ENCODE data around the gene PON1. TPM values are rescaled to one million over a fixed set of nuclear protein-coding genes. Genes with fewer than 3 reads are reported as not detected.

PON1 gene
- total and polyA plus RNA-seq, 2 experiments from 2014 or later: 0.69 to 1.2 TPM

DNA sequence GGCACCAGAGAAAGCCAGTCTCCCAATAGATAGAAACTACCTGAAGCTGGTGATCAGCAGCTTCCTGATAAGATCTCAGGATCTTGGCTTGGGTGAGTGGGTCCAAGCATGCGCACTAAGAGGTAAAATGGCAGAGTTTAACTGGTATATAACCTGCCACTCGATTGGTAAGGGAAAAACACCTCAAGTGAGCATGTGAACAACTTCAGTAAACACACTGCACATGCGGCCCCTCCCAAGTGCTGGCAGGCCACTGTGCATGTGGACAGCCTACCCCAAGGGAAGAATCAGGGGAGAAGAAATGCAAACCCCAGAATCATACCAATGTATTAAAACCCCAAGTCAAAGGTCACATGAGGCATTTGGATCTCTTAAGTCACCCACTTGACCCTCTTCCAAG lies 17.7 kb upstream of the PON1 start:
- peaks cover 27% of the 10 kb centered on the region for H3K9me2 ChIP-seq (ENCODE audit: insufficient read depth)
- H3K4me1 Mint-ChIP-seq: peaks cover 18% of the 10 kb centered on the region
- no peaks in the 10 kb centered on the region for H3F3A ChIP-seq (replicated peaks; ENCODE audit: low read depth)
- no peaks in the 10 kb centered on the region for H4K20me1 ChIP-seq (replicated peaks; ENCODE audit: insufficient read depth)
- no peaks in the 10 kb centered on the region for H3K79me2 ChIP-seq (replicated peaks; ENCODE audit: insufficient read depth)
- H2AFZ ChIP-seq: peak overlapping the region; percentile 72; the same call in 1 of the 2 replicates
- ATAC-seq: no peak
- no peaks in the 10 kb centered on the region for H3K36me3 Mint-ChIP-seq (ENCODE audit: low read depth)
- DNase-seq (ENCODE audit: low spot score): no peak
- TF ChIP-seq ZNF331 (CRISPR knock-in tag; IDR thresholded peaks at IDR 0.05; ENCODE audit: low read depth): no peak
- TF ChIP-seq CREB1 (CRISPR knock-in tag; IDR thresholded peaks at IDR 0.05; ENCODE audit: low read depth): no peak
- TF ChIP-seq, protein P1, sequence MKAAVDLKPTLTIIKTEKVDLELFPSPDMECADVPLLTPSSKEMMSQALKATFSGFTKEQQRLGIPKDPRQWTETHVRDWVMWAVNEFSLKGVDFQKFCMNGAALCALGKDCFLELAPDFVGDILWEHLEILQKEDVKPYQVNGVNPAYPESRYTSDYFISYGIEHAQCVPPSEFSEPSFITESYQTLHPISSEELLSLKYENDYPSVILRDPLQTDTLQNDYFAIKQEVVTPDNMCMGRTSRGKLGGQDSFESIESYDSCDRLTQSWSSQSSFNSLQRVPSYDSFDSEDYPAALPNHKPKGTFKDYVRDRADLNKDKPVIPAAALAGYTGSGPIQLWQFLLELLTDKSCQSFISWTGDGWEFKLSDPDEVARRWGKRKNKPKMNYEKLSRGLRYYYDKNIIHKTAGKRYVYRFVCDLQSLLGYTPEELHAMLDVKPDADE (IDR thresholded peaks at IDR 0.05): no peak
- TF ChIP-seq EZH2phosphoT487 (IDR thresholded peaks at IDR 0.05; ENCODE audit: unreplicated experiment): no peak
- TF ChIP-seq POLR2AphosphoS5 (IDR thresholded peaks at IDR 0.05; ENCODE audit: low read depth): no peak
- TF ChIP-seq, protein P2, sequence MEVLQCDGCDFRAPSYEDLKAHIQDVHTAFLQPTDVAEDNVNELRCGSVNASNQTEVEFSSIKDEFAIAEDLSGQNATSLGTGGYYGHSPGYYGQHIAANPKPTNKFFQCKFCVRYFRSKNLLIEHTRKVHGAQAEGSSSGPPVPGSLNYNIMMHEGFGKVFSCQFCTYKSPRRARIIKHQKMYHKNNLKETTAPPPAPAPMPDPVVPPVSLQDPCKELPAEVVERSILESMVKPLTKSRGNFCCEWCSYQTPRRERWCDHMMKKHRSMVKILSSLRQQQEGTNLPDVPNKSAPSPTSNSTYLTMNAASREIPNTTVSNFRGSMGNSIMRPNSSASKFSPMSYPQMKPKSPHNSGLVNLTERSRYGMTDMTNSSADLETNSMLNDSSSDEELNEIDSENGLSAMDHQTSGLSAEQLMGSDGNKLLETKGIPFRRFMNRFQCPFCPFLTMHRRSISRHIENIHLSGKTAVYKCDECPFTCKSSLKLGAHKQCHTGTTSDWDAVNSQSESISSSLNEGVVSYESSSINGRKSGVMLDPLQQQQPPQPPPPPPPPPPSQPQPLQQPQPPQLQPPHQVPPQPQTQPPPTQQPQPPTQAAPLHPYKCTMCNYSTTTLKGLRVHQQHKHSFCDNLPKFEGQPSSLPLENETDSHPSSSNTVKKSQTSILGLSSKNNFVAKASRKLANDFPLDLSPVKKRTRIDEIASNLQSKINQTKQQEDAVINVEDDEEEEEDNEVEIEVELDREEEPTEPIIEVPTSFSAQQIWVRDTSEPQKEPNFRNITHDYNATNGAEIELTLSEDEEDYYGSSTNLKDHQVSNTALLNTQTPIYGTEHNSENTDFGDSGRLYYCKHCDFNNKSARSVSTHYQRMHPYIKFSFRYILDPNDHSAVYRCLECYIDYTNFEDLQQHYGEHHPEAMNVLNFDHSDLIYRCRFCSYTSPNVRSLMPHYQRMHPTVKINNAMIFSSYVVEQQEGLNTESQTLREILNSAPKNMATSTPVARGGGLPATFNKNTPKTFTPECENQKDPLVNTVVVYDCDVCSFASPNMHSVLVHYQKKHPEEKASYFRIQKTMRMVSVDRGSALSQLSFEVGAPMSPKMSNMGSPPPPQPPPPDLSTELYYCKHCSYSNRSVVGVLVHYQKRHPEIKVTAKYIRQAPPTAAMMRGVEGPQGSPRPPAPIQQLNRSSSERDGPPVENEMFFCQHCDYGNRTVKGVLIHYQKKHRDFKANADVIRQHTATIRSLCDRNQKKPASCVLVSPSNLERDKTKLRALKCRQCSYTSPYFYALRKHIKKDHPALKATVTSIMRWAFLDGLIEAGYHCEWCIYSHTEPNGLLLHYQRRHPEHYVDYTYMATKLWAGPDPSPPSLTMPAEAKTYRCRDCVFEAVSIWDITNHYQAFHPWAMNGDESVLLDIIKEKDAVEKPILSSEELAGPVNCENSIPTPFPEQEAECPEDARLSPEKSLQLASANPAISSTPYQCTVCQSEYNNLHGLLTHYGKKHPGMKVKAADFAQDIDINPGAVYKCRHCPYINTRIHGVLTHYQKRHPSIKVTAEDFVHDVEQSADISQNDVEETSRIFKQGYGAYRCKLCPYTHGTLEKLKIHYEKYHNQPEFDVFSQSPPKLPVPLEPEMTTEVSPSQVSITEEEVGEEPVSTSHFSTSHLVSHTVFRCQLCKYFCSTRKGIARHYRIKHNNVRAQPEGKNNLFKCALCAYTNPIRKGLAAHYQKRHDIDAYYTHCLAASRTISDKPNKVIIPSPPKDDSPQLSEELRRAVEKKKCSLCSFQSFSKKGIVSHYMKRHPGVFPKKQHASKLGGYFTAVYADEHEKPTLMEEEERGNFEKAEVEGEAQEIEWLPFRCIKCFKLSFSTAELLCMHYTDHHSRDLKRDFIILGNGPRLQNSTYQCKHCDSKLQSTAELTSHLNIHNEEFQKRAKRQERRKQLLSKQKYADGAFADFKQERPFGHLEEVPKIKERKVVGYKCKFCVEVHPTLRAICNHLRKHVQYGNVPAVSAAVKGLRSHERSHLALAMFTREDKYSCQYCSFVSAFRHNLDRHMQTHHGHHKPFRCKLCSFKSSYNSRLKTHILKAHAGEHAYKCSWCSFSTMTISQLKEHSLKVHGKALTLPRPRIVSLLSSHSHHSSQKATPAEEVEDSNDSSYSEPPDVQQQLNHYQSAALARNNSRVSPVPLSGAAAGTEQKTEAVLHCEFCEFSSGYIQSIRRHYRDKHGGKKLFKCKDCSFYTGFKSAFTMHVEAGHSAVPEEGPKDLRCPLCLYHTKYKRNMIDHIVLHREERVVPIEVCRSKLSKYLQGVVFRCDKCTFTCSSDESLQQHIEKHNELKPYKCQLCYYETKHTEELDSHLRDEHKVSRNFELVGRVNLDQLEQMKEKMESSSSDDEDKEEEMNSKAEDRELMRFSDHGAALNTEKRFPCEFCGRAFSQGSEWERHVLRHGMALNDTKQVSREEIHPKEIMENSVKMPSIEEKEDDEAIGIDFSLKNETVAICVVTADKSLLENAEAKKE (CRISPR knock-in tag; IDR thresholded peaks at IDR 0.05): no peak
- TF ChIP-seq STAT1 (IDR thresholded peaks at IDR 0.05; ENCODE audit: unreplicated experiment): no peak
- no peak for TF ChIP-seq NANOG (IDR thresholded peaks at IDR 0.05; ENCODE audit: borderline replicate concordance)
- TF ChIP-seq, protein P3, sequence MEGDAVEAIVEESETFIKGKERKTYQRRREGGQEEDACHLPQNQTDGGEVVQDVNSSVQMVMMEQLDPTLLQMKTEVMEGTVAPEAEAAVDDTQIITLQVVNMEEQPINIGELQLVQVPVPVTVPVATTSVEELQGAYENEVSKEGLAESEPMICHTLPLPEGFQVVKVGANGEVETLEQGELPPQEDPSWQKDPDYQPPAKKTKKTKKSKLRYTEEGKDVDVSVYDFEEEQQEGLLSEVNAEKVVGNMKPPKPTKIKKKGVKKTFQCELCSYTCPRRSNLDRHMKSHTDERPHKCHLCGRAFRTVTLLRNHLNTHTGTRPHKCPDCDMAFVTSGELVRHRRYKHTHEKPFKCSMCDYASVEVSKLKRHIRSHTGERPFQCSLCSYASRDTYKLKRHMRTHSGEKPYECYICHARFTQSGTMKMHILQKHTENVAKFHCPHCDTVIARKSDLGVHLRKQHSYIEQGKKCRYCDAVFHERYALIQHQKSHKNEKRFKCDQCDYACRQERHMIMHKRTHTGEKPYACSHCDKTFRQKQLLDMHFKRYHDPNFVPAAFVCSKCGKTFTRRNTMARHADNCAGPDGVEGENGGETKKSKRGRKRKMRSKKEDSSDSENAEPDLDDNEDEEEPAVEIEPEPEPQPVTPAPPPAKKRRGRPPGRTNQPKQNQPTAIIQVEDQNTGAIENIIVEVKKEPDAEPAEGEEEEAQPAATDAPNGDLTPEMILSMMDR (conservative IDR thresholded peaks at IDR 0.05; ENCODE audit: low read depth in 2 of 2): no peak
- TF ChIP-seq, protein P4, sequence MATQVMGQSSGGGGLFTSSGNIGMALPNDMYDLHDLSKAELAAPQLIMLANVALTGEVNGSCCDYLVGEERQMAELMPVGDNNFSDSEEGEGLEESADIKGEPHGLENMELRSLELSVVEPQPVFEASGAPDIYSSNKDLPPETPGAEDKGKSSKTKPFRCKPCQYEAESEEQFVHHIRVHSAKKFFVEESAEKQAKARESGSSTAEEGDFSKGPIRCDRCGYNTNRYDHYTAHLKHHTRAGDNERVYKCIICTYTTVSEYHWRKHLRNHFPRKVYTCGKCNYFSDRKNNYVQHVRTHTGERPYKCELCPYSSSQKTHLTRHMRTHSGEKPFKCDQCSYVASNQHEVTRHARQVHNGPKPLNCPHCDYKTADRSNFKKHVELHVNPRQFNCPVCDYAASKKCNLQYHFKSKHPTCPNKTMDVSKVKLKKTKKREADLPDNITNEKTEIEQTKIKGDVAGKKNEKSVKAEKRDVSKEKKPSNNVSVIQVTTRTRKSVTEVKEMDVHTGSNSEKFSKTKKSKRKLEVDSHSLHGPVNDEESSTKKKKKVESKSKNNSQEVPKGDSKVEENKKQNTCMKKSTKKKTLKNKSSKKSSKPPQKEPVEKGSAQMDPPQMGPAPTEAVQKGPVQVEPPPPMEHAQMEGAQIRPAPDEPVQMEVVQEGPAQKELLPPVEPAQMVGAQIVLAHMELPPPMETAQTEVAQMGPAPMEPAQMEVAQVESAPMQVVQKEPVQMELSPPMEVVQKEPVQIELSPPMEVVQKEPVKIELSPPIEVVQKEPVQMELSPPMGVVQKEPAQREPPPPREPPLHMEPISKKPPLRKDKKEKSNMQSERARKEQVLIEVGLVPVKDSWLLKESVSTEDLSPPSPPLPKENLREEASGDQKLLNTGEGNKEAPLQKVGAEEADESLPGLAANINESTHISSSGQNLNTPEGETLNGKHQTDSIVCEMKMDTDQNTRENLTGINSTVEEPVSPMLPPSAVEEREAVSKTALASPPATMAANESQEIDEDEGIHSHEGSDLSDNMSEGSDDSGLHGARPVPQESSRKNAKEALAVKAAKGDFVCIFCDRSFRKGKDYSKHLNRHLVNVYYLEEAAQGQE (IDR thresholded peaks at IDR 0.05; ENCODE audit: unreplicated experiment): no peak
- TF ChIP-seq JUNB (IDR thresholded peaks at IDR 0.05; ENCODE audit: unreplicated experiment): no peak
- TF ChIP-seq EZH2 (IDR thresholded peaks at IDR 0.05; ENCODE audit: low read depth, unreplicated experiment): no peak
- no peak for TF ChIP-seq ZNF114 (CRISPR knock-in tag; IDR thresholded peaks at IDR 0.05)
- peaks cover 13% of the 10 kb centered on the region for H3K4me1 ChIP-seq (ENCODE audit: insufficient read depth)
- peaks cover 2% of the 10 kb centered on the region for H3K27me3 Mint-ChIP-seq (ENCODE audit: insufficient read depth, low read depth, poor library complexity)
- no peak overlapping the region for H3K27ac Mint-ChIP-seq
- no peak overlapping the region for H3K4me3 Mint-ChIP-seq
- H3K4me3 ChIP-seq: no peak overlapping the region
- H3K27ac ChIP-seq (ENCODE audit: low read depth): no peak overlapping the region
- H3K36me3 ChIP-seq (ENCODE audit: insufficient read depth): no peaks in the 10 kb centered on the region
- H3K9me3 Mint-ChIP-seq: no peaks in the 10 kb centered on the region
- no peaks in the 10 kb centered on the region for H3K27me3 ChIP-seq (ENCODE audit: insufficient read depth)
- no peak overlapping the region for H3K4me2 ChIP-seq
